ENCODE results near the gene TOR4A.

TOR4A gene

DNA sequence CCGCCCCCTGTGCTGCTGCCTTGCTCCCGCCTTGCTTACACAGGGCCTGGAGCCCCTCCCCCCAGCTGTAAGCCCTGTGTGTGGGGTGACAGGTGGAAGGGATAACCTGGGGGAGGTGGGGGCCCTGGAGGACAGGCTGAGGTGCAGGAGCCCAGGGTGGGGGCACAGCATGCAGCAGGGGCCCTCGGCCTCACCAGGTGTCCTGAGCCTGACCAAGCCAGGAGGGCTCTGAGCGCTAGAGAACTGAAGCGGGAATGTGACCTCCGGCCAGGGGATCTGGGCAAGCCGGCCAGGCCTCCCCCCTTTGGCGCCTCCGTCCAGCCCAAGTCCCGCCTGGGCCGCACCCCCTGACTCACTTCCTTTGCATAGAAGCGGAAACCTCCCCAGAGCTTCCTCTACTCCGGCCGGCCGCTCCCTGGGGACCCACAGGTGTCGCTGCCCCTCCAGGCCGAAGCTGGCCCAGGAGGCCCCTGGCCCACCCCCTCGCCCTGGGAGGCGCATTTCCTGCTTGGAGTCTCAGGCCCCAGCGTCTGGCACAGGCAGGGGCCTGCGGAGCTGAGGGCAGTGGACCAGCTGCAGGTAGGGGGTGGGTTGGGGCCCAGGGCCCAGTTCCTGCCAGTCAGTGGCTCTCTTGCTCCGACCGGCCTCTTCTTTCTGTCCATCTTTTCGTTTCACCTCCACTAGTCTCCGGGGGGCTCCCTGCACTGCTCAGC, at the start of gene TOR4A:
Gene TOR4A (plus strand): TSS at position 398 of the 713 bp plus-strand sequence. CDS start 964 bp downstream, outside the sequence.
- DNase-seq (ENCODE audit: extremely low read depth in 1 of 2, low read depth in 1 of 2) = no peak

DNA sequence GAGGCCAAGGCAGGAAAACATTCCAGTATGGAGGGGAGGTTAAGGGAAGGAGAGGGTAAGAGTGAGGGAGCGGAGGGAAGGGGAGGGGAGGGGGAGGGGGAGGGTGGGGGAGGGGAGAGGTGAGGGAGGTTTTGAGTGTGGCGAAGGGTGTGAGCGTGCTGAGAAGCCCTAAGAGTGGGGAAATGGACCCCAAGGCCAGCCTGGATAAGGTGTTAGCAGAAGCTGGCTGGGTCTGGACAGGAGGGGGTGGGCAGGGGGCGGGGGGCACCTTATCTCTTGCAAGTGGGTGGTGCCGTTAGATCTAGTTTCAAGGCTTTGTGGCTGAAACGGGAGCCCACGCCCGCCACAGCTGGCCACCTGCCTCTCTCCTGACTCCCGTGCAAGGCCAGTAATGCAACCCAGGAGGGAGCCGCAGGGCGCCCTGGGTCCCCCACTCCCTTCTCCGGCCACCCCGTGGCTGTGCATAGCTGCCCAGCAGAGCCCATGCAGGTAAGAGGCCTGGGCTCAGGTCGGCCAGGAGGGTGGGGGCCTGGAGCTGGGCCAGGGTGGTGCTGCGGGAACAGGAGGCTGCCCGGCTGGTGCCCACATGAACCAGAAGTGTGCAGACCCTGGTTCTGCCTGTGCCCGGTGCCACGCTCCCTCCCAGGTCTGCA, 49.5 kb upstream of the TOR4A start:
- no peak for DNase-seq (ENCODE audit: extremely low read depth in 1 of 2, low read depth in 1 of 2)

DNA sequence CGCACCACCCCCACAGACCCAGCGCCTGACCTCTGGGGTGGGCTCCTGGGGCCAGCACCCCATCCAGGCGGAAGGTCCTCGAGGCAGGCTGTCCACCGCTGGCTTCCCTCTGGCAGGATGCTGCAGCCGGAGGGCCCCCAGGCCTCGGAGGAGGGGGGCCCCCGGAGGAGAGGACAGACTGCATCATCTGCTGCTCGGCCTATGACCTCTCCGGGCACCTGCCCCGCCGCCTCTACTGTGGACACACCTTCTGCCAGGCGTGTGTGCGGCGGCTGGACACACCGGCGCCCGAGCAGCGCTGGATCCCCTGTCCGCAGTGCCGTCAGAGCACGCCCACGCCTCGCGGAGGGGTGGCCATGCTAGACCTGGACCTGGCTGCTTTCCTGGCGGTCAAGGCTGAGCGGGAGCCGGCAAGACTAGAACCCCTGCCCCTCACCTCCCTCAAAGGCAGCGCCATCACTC, 49.0 kb upstream of the TOR4A start:
- no peak for DNase-seq (ENCODE audit: extremely low read depth in 1 of 2, low read depth in 1 of 2)

DNA sequence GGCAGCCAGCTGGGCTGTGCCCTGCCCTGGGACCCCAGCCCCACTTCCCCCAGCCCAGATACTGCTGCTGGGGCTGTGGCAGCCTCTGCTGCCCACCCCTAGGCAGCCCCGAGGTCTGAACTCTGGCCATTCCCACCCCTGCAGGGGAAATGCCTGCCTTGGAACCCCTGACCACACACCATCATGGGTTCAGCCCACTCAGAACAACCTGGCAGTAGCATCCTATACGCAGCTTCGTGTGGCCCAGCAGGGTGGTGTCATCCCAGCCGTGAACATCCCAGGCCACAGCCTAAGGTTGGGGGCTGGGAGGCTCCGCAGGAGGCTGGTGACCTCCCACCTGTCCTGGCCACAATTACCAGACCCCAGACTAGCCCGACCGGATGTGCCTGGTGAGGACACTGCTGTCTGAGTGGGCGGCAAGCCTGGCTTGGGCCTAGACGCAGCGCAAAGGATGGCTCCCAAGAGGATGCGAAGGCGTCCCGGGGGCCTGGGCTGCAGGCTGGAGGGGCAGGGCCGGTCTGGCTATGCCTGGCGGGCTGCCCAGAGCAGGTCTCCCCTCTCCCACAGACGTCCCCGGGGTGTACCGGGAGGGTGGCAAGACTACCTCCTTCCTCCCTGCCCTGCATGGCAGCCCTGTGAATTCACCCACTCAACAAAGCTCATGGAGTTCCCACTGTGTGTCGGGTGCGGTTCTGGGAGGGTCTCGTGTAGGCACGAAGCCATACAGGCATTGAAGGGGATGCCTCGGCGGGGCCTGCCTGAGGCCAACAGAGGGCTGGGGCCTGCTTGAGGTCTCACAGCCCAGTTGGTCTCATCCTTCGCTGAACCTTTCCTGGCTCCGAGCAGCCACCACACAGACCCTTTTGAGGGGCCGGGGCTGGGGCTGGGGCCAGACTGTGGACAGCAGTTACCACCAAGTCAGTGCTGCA, 48.3 kb upstream of the TOR4A start:
- no peak for DNase-seq (ENCODE audit: extremely low read depth in 1 of 2, low read depth in 1 of 2)

DNA sequence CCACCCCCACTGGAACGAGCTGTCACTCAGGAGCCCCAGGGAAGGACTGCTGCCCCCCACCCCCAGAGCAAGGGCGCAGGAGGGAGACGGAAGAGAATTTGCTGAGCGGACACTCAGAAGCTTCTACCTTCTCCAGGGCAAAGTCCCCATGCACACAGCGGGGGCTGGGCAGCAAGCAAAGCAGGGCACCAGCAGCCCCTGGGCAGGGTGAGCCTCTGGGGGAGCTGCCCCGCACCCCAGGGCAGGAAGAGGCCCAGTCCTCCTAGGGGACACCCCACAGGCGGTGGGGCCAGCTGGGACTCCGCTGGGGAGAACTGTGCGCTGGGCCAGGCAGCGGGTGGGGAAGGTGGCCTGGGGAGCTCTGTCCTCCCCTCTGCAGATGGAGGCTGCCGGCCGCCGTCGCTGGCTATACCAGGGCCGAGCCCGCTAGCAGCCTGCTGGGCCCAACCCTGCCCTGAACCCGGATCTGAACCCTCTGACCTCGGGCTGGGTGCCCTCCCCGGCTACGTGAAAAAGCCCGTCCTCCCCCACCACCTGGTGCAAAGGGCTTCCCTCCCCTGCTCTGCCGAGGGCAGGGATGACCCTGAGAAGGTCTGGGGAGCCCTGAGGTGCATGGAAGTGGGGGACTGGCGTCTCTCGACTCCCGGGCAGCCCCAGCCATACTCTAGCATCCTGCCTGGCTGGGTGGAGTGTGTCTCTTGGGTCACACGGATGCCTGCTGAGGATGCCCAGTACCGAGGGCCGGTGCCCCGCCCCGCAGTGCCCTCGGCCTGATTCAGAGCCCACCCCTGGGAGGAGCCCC, 47.4 kb upstream of the TOR4A start:
- DNase-seq (ENCODE audit: extremely low read depth in 1 of 2, low read depth in 1 of 2) = no peak

DNA sequence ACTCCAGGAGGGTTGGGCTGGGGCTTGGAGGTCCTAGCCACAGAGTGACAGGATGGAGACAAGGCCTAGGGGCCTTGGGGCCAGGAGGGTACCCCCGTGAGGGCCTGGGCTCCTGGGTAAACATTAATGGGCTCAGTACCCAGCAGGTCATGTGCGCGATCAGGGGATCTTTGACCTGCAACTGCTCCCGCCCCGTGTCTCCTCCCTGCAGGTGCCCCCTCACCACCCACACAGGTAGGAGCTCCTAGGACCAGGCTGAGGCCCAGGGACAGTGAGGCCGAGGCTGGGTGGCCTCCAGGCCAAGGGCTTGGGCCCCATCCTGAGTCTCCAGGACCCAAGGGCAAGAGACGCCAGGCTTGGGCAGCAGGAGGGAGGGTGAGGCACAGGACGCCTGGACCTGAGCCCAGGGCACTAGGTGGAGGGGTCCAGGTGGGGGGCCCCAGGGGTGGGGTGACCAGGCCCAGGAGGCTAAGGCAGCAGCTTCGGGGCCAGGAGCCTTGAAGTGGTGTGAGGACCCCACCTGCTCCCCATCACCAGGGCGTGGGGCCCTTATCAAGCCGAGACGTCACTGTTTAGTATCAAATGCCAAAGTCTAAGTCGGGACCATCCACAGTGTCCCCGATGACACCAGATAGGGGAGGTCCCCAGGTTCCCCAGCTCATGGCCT, 46.7 kb upstream of the TOR4A start, which contains the start of gene SLC34A3:
Gene SLC34A3 (plus strand): TSS at position 197 of the 667 bp plus-strand sequence. CDS start 802 bp downstream, outside the sequence.
- no peak for DNase-seq (ENCODE audit: extremely low read depth in 1 of 2, low read depth in 1 of 2)

DNA sequence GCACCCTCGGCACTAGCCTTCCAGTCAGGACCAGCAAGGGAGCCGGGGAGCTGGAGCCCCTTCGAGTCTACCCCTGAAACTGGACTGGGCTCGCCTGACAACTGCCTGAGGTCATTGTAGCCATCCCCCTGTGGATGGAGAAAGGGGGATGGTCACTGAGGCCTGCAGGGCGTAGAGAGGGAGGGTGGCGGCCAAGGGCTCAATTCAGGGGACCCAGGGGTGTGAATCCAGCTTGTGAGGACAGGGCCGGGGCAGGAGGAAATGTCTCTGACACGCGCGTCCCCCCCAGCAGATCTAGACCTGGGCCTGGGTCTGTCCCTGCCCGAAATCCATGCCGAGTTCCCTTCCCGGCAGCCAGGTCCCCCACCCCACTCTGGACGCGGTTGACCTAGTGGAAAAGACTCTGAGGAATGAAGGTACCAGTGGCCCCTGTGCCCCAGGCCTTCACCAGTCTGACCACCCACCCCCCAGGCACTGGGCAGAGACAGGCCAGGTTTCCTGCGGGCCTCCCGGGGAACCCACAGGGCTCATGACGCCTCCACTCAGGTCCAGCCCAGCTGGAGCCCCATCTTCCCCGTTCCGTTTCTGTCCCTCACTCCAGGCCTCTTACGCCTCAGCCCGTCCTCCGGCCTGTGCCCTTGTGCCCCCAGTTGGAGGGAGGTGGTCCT, 46.0 kb upstream of the TOR4A start:
- no peak for DNase-seq (ENCODE audit: extremely low read depth in 1 of 2, low read depth in 1 of 2)

DNA sequence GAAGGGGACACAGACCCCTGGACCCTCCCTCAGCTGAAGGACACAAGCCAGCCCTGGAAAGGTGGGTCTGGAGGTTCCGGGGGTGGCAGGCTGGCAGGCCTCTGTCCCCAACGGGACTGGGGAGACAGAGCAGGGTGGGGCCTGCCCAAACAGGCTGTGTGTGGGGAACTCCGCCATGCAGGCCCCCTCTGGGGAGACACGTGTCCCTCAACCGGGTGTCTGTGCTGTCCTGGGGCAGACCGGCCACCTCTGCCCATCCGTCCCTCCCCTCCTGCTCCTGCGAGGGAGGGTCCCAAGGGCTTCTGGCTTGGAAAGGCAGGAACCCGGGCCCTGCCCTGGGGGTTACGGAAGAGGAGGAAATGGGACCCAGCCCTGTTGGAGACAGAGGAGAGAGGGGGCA, 45.4 kb upstream of the TOR4A start:
- no peak for DNase-seq (ENCODE audit: extremely low read depth in 1 of 2, low read depth in 1 of 2)

DNA sequence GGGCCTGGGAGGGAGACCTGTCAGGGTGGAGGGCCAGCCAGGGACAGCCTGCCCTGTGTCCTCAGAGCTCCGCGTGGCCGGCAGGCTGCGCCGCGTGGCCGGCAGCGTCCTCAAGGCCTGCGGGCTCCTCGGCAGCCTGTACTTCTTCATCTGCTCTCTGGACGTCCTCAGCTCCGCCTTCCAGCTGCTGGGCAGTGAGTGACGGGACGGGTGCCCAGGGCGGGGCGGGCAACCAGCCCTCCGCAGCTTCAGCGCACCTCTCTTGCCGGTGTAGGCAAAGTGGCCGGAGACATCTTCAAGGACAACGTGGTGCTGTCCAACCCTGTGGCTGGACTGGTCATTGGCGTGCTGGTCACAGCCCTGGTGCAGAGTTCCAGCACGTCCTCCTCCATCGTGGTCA, 45.0 kb upstream of the TOR4A start:
- DNase-seq (ENCODE audit: extremely low read depth in 1 of 2, low read depth in 1 of 2) = no peak

DNA sequence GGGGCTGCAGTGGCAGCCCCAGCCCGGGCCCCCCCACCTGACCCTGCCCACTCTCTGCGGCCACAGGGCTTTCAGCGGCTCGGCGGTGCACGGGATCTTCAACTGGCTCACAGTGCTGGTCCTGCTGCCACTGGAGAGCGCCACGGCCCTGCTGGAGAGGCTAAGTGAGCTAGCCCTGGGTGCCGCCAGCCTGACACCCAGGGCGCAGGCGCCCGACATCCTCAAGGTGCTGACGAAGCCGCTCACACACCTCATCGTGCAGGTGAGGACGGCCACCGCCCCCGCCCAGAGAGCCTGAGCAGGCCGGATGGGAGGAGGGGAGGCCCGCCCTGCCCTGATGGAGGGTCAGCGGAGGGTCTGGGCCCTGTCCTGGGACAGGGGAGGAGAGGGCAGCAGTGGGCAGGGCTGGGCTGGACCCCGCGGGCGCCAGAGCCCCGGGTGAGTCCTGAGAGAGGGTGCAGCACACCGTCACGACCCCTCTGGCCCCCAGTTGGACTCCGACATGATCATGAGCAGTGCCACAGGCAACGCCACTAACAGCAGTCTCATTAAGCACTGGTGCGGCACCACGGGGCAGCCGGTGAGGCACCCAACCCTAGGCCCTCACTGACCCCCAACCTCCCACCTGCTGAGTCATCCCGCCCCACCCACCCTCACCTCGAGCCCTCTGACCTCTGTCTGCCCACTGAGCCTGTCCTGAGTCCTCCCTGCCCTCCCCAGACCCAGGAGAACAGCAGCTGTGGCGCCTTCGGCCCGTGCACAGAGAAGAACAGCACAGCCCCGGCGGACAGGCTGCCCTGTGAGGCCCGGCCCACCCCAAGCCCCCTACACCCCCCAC, 44.2 kb upstream of the TOR4A start:
- no peak for DNase-seq (ENCODE audit: extremely low read depth in 1 of 2, low read depth in 1 of 2)

DNA sequence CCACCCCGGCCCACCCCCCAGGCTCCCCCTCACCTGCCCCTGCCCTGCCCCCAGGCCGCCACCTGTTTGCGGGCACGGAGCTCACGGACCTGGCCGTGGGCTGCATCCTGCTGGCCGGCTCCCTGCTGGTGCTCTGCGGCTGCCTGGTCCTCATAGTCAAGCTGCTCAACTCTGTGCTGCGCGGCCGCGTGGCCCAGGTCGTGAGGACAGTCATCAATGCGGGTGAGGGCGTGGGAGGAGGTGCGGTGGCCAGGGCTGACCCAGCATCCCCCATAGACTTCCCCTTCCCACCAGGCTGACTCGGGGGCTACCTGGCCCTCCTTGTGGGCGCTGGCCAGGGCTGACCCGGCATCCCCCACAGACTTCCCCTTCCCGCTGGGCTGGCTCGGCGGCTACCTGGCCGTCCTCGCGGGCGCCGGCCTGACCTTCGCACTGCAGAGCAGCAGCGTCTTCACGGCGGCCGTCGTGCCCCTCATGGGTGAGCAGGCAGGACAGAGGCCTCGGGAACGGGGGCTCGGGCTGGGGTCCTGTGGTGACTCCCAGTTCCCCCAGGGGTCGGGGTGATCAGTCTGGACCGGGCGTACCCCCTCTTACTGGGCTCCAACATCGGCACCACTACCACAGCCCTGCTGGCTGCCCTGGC, 43.4 kb upstream of the TOR4A start:
- DNase-seq (ENCODE audit: extremely low read depth in 1 of 2, low read depth in 1 of 2) = no peak

DNA sequence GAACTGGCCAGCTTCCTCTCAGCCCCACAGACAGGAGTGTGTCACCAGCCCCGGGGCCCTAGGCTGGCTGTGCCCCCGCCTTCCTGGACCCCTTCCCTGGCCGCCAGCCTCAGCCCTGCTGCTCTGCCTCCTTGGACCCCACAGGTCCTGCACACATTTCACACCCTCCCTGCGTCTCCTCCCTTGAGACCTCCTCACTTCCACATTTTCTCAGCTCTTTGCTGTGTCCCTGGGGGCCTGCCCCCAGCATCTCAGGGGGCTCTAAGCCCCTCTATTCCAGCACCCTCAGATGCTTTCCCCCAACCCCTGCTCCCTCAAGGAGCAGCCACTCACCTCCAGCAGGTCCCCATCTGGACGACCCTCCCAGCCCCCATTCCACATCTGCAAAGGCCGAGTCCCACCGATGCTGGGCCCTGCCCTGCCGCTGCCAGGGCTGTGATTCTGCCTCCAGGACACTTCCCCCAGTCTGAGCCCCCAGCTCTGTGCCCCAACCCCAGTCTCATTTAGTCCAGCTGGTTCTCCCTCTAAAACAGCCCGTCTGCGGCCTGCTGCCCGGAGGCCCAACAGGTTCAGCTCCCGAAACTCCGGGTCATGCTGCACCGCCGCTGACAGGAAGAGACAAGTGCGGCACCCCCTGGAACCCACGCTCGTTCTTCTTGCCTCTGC, 42.6 kb upstream of the TOR4A start:
- DNase-seq (ENCODE audit: extremely low read depth in 1 of 2, low read depth in 1 of 2) = no peak

DNA sequence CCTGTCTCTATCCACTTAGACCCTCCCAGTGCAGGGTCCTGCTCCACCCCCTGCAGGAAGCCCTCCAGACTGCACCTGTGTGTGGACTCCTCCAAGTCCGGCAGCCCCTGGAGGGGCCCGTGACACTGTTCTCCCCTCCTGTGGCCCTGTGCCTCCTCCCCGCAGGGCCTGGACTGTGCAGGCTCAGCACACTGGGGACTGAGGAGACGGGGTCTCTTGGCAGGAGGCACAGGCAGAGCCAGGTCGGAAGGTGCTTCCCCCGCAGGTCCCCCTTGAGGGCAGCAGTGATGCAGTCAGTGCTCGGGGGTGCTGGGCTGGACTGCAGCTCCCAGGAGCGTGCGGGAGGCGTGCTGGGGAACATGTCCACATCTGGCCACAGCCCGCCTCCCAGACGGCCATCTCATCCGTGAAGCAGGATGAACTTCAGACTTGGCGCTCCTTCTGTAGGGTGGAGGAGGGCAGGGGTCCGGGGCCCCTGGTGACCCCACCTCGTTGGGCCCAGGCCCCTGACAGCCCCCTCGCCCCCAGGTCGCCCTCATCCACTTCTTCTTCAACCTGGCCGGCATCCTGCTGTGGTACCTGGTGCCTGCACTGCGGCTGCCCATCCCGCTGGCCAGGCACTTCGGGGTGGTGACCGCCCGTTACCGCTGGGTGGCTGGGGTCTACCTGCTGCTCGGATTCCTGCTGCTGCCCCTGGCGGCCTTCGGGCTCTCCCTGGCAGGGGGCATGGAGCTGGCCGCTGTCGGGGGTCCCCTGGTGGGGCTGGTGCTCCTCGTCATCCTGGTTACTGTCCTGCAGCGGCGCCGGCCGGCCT, 41.9 kb upstream of the TOR4A start:
- DNase-seq (ENCODE audit: extremely low read depth in 1 of 2, low read depth in 1 of 2) = no peak

DNA sequence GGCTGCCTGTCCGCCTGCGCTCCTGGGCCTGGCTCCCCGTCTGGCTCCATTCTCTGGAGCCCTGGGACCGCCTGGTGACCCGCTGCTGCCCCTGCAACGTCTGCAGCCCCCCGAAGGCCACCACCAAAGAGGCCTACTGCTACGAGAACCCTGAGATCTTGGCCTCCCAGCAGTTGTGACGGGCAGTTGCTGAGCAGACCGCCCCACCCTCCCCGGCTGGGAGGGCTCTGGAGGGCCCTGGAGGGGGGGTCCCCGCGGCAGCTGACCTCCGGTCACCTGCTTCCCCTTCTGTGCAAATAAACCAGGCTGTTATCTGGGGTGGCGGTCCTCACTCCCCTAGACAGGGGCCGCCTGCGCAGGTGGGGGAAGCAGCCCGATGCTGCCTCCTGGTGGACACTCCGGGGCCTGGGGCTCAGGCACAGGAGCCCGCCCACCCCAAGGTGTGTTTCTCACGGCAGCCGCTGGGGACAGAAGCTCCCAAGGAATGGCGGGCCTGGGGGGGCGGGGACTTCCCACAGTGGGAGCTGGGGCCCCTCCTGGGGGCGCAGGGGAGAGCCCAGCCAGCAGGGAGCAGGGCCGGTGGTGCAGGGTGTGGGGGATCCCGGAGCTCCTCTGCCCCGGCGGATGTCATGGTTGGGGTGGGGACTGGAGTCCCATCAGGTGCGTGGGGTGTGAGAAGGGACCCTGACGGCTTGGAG, 41.1 kb upstream of the TOR4A start:
- DNase-seq (ENCODE audit: extremely low read depth in 1 of 2, low read depth in 1 of 2) = peak; percentile 72 to 85

DNA sequence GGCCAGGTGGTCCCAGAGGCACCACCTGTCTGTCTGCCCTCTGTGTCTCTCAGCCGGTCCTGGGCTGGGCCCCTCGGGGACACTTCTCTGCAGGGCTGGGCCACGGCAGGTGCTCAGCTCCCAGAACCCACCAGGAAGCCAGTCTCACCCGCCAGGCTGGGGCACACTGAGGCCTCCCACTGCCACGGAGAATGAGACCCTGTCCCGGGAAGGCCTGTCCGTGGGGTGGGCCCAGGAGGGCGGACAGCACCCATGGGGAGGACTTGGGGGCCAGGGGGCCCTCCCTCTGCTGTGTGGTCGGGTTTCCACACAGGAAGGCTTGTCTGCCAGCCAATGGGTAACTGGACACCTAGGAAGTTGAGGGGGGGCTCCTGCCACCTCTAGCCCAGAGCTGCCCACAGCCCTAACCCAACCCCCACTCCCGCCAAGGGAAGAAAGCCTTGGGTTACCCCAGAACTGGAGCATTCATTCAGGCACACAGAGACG, 40.5 kb upstream of the TOR4A start:
- DNase-seq (ENCODE audit: extremely low read depth in 1 of 2, low read depth in 1 of 2) = no peak
